ENCODE measurements around the gene GALK2.

DNA sequence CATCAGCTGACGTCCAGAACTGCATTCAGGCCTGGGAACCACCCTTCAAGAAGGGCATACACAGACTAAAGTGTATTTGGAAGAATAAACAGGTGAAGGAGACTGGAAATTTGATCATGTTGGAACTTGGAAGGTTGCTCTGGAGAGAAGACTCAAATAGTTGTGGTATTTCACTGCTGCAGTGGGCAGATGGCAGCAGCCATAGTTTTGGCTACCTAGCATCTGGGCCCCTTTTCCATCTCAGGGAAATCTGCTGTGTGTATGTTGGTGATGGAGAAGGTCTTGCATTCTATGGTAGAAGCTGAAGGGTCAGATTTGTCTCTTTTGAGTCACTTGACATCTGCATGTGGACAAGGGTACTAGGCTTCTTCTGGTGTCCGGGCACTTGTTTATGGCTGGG, 138.6 kb downstream of the GALK2 start:
- TF ChIP-seq EZH2 (IDR thresholded peaks at IDR 0.05; ENCODE audit: low read depth) = no peak
- TF ChIP-seq, protein P1, sequence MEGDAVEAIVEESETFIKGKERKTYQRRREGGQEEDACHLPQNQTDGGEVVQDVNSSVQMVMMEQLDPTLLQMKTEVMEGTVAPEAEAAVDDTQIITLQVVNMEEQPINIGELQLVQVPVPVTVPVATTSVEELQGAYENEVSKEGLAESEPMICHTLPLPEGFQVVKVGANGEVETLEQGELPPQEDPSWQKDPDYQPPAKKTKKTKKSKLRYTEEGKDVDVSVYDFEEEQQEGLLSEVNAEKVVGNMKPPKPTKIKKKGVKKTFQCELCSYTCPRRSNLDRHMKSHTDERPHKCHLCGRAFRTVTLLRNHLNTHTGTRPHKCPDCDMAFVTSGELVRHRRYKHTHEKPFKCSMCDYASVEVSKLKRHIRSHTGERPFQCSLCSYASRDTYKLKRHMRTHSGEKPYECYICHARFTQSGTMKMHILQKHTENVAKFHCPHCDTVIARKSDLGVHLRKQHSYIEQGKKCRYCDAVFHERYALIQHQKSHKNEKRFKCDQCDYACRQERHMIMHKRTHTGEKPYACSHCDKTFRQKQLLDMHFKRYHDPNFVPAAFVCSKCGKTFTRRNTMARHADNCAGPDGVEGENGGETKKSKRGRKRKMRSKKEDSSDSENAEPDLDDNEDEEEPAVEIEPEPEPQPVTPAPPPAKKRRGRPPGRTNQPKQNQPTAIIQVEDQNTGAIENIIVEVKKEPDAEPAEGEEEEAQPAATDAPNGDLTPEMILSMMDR (conservative IDR thresholded peaks at IDR 0.05) = no peak
